GM19025 (cell line): ENCODE data around the gene C1QTNF9.
A peak's percentile ranks its signal among the peaks of the same experiment; 100 is the strongest.
"Not testable (repeated sequence)": the region's sequence is repeated elsewhere in the genome, so short reads cannot be mapped to it uniquely, and the experiment has no call there.

Experiments
- ATAC-seq: cut with Tn5 transposase; IDR thresholded peaks from one replicate; pipeline ENCODE4 v1.9.1; 2021; ENCODE audit warnings: mild to moderate bottlenecking, low read depth, moderate library complexity; ENCODE audit not compliant: unreplicated experiment

Gene C1QTNF9, protein sequence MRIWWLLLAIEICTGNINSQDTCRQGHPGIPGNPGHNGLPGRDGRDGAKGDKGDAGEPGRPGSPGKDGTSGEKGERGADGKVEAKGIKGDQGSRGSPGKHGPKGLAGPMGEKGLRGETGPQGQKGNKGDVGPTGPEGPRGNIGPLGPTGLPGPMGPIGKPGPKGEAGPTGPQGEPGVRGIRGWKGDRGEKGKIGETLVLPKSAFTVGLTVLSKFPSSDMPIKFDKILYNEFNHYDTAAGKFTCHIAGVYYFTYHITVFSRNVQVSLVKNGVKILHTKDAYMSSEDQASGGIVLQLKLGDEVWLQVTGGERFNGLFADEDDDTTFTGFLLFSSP

DNA sequence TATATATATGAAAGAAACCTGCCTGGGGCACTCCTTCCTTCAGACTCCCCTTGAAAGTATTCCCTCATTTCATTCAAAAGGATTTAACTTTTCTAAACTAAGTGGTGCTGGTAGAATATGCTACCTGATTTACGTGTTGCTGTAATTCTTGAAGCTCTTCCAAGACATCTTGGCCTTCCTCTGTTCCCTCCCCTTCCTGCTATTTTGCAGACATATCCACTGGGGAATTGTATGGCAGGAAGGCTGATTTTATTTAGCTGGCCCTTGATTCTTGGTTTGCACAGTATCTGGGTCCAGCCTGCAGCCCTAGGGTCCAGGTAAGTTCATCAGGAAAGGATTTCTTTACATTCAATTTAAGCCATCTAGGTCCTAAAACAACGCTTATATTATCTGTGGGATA is at the start of gene C1QTNF9:
Gene C1QTNF9 (plus strand): TSS at position 281 of the 400 bp plus-strand sequence. CDS start 6,424 bp downstream, outside the sequence.
- ATAC-seq, result not testable (repeated sequence)

DNA sequence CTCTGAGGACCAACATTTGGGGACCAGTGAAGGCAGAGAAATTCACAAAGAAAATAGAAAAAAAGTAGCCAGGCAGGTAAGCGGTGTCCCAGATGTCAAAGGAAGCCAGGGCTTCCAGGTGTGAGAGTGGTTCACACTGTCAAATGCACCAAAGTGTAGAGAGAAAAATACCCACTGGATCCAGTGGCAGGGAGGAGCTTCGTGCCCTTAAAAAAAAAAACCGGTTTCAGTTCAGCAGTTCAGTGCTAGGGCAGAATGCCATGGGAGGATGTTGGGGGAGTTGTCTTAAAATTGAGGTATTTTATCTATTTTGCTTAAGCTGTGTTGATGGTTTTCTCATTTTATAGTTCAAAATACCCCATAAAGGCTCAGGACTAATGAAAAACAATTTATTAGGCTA is 47.8 kb upstream of the C1QTNF9 start:
- no peak for ATAC-seq

DNA sequence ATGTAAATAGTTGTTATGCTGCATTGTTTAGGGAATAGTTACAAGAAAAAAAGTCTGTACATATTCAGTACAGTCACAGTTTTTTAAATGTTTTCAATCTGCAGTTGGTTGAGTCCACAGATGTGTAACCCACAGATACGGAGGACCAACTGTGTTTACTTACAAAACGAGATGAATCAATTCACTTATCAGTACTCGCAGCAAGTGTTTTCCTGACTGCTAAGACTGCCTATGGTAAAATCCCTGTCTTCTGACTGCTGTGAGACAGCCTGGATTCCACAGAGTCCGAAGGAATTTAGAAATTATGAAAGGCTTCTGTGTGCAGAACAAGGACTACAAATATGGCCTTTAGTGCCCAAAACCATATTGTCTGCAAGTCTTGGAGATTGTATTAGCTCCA is 45.7 kb upstream of the C1QTNF9 start:
- no peak for ATAC-seq

DNA sequence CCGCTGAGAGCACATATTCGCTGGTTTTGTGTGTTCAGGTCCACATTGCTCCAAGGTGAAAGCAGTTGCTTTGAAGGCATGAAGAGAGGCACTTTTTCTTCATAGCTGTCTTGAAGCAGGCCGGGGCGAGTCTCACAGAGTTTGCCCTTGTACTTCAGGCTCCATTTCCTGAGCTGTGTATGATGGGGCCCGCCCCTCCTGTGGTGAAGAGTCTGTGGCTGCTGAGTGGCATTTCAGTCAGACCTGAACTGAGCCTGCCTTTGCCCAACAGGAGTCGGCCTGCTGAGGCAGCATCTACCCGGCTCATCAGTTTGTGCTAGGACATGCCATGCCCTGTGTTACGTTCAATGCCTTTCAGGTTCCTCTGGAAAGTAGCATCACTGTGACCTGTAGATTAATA is 44.4 kb upstream of the C1QTNF9 start:
- ATAC-seq, result no peak

DNA sequence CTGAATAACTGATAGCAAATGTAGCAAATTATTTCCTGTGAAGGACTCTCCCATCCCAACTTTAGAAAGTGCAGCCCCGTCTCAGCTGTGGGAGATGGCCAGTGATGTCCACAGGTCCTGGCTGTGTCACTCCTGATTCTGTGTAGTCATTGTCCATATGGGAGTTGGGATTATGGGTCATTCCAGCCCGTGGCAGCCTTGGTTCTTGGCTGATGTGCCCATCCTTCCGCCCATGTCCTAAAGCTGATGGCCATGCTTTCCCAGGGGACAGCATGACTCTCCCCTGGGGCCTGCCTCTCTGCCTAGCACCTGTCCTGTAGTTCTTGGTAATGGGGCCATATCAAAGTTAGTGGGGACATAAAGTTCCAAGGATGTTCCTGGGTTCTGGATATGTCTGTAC is 43.9 kb upstream of the C1QTNF9 start:
- ATAC-seq, result no peak

DNA sequence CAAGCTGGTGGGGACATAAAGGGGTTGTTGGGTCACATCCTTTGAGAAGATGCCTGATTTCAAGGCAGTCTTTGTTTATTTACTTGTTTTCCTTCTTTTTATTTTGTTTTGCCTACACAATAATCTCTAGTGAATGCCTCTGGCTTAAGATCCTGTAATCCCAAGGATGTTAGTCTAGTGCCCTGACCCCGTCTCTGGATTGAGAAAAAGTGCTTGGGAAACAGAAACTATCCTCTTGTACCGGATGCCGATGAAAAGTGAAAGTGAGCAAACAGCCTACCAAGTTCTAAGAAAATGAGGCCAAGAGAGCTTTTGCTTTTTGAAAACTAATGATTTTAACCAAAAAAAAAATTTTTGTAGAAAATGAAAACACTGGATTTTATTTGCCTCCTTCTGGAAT is 42.1 kb upstream of the C1QTNF9 start:
- ATAC-seq, result no peak

DNA sequence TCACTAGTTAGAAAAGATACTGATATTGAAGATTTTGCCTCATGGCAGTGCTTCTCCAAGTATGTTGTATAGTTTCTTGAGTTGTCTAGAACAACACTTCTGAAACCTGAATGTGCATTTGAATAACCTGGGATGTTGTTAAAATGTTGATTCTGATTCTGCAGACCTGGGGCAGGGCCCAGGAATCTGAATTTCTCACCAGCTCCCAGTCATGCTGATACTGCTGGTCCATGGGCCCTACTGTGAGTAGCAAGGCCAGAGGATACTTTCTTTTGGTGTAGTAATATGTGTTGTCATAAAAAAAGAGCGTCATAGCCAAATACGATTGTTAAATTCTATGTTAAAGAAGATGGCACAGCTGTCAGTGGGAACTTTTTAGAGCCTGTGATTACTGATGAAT is 41.6 kb upstream of the C1QTNF9 start:
- ATAC-seq, result no peak

DNA sequence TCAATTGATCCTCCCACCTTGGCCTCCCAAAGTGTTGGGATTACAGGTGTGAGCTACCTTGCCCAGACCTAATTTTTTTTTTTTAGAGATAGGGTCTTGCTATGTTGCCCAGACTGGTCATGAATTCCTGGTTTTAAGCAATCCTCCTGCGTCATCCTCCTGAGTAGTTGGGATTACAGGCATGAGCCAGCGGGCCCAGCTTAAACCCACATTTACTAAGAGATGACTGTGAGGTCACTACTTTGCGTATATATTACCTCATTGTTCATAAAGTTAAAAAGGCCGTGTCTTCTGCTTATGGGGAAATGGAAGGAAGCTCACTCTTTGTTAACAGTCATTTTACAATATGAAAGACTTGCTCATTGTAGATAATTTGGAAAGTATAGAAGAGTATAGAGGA is 39.6 kb upstream of the C1QTNF9 start:
- ATAC-seq, result no peak

DNA sequence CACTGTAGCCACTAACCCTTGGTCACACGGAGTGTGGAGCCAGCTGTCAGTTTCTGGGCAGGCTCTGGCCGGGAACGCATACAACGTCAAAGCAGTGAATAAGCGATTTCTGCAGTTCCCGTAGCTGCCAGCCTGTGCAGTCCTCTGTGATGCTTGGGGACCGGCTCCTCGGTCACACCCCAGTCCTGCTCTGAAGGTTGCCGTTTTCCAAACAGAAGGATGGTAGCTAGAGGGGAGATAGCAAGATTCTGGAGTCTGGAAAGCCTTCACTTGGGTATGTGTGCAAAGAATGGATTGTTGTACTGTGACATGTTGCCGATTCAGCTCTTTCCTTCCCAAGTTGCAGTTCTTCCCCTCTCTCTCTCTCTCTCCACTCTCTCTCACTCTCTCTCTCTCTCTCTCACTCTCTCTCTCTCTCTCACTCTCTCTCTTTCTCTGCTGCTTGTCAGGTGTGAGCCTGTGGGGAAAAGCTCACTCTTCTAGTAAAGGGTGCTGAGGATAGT is 38.7 kb upstream of the C1QTNF9 start:
- peak; percentile 33 for ATAC-seq

DNA sequence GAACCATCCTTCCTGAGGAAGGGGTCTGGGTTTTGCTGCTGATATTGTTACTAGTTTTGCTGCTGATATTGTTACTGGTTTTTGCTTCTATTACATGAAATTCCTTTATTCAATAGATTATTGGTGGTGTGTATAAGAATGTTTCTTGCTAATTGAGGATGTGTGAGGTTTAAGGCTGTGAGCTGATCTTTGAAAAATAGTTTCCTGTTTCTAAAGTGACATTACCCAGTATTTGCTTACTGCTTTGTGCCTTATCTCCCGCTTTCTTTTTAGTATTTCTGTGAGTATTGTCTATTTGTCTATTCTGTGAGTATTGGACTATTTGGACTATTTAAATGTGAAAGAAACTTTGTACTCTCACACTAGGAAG is 38.2 kb upstream of the C1QTNF9 start:
- ATAC-seq, result no peak

DNA sequence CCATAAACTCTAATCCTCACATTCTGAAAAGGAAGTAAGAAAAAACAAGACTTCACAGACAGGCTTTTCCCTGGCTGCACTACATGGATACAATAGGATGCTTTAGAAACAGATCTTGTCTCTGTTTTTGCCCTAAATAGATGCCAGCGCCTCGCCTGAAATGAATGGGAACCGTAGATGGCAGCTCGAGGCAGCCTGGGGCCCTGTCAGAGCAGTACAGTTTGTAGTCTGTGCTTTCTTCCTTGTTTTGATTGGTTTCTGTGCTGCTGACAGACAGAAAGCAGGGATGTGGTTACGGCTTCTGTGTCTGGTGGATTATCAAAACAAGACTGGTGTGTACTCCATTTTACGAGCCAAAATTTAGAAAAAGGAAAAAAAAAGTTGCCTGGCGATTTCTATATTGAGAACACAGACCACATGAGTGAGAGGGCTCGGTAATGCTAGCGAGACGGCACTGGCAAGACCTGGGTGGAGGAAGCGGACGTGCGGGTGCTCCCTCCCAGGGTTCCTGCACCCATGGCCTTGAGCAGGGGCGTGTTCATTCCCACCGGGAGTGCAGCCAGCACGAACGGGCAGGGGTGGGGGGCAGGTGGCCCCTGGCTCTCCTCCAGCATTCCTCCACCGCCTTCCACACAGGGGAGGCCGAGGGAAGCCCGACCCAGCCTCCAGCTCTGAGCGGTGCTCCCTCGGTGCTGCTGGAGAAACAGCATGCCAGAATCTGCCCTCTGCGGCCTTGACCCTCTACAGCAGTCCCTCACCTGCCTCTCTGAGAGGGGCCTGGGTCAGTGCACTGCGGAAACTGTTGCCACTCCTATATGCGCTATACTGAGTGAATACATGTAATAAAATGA is 37.6 kb upstream of the C1QTNF9 start:
- ATAC-seq, result peak; percentile 44

DNA sequence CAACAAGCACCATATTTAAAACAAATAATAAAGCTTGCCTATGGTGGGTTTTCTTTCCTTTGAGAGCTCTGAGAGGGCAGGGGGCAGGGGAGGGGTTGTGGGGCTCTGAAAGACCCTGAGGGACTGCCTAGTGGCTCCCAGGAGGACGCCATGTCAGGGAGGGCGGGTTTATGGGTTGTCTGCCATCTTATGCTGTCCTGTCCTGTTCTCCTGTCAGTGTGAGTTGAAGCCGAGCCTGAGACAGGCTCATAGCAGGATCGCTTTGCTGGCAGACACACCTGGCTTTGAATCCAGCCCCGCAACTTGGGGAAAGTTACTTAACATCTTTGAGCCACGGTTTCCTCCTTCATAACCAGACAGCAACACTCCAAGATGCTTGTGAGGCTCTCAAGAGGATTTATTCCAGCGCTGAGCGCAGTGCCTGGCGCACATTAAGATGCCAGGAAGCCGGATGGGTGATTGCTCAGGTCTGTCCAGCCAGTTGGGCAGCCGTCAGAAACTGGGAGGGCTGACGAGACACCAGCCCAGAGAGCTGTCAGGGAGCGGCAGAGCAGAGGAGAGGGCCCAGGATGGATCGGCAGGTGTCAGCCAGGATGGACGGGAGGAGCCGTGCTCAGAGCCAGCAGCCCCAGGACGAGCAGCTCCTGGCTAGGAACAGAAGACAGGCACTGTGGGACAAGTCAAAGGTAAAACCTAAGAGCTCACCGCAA is 36.8 kb upstream of the C1QTNF9 start:
- ATAC-seq, result no peak

DNA sequence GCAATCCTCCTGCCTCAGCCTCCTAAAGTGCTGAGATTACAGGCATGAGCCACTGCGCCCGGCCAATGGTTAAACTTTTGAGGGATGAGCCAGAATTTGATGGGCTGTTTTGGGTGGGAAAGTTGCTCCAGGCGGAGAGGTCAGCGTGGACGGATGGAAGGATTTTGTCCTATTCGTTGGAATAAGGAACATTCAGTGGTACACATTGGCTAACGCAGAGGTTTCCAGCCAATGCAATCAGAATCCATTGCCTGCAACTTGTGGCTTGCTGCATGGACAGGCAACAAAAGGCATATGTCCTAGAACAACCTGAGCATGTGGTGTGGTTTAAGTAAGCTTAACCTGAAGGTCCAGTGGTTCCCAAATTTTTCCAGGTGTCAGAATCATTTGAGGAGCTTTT is 35.5 kb upstream of the C1QTNF9 start:
- ATAC-seq, result no peak

DNA sequence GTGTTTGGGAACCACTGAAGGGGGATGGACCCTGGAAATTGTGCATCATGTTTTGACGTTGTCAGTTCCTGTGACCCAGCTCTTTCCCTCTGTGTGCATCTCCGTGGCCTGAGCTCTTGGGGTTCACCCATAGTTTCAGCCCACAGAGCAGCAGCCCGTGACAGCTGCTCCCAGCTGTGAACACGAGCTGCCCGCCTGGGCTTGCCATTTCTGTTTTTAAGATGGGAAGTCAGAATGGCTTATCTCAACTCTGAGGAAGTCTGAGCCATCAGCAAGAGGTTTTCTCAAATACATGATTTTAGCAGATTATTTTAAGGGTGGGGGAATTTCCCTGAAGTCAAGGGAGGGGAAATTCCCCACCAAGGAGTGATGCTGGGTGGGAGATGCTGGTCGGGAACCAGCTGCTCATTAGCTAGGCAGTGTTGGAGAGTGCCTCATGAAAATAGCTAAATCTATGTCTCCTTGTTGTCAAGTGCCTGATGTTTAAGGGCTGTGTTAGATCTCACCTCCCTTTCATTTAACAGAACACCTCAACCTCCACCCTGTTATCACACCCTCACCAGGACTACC is 34.8 kb upstream of the C1QTNF9 start:
- ATAC-seq, result peak; percentile 59

DNA sequence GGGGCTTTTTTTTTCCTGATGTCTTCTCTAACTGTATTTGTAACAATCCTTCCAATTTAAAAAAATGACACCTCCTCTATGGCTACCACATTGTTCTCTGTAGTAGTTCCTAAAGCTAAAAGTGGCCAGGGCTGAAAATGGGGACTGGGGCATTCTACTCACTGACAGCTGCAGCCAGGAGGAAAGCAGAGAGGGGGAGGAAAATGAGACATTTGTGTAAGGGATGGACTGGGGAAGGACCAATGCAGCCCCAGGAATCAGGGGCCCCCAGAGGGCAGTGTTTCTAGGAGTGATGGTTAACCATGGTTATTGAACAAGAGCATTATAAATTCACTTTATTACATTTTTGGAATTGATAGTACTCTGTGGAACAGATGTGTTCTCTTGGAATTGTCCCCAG is 34.3 kb upstream of the C1QTNF9 start:
- ATAC-seq, result no peak

DNA sequence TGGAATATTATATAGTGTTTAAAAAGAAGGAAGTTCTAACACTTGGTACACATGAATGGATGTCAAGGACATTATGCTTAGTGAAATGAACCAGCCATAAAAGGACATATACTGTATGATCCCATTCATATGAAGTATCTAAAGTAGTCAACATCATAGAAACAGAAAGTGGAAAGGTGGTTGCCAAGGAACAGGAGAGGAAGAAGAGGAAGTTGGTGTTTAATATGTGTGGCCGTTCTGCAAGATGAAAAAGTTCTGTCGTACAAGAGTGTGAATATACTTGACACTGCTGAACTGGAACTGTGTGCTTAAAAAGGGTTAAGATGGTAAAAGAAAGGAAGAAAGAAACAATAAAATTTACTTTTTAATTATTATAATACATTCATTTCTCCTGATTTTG is 33.1 kb upstream of the C1QTNF9 start:
- no peak for ATAC-seq

DNA sequence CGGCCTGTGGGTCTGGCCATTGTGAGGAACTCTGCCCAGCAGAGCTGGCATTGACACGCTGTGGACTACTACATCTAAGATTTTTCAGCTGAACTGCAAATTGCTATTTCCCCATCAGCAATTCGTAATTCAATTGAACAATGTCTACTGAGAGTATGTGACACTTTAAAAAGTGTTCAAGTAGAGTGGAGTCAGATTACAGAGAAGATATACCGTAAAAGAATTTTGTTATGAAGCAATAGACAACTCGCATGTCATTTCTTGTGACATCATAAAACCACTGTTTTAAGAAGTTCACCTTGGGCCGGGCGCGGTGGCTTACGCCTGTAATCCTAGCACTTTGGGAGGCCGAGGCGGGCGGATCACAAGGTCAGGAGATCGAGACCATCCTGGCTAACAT is 32.5 kb upstream of the C1QTNF9 start:
- no peak for ATAC-seq

DNA sequence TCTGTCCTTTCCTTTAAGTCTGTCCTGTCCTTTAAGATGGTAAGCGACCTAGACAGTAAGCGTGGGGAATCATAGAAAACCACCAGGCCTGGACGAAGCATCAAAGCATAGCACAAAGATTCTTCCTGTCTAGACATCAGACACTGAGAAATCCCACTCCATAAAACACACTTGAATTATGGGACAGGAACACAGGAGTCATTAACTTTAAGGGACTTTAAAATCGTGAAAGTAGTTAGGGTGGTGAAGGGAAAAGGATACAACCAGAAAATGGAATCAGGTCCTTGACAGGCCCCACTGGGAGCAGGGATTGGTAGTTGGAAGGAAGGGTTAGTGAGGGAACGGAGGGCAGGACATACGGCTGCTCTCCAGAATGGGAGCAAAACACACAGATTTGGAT is 31.6 kb upstream of the C1QTNF9 start:
- no peak for ATAC-seq

DNA sequence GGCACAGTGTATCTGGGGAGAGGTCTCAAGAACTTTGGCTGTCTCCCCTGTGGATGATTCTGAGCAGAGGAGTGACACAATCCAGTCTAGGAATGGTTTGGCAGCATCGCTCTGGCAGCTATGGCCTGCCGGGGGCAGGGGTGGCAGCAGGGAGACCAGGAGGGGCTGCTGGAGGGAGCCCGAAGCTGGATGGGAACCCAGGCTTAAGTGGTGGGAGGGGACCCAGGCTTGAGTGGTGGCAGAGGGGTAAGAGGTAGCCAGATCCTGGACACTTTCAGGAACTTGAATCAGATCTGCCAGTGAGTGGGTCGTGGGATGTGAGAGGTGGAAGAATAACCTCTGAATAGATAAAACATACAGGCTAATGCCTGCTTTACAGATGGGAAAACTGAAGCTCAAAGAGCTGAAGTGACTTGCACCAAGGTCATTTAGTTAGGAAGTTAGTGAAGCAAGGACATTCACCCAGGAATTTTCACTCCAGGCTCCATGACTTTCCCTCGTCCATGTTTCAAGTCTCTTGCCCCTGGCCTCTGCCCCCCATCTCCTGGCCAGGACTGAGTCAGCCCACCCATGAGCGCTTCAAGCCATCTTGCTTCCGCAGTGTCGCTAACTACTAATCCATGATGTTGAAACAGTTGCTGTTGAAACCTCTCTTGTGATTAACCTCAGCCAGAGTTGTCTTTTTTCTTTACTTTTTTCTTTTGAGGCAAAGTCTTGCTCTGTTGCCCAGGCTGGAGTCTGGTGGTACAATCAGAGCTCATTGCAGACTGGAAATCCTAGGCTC is 29.9 kb upstream of the C1QTNF9 start:
- no peak for ATAC-seq

DNA sequence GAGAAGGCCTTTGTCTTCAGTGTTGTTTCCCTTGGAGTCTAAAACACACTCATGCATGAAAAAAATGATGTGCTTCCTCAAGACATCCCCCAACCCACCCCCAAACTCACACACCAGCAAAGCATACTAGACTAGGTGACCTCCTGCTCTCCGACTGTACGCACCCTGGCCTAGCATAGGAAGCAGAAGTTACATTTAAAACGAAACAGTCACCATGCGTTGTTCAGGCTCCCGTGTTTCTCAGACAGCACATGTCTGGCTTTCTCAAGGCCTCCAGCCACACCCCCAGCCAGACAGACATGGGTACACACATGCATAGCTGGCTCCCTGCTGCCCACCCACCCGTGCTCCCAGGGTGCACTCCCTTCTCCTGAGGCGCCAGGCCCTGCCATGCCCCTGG is 28.7 kb upstream of the C1QTNF9 start:
- ATAC-seq, result peak; percentile 56
